CD4-positive, alpha-beta T cell treated with Interferon gamma for 1 hour (primary cell): Measurements from ENCODE around the gene COQ9.
"Not testable (repeated sequence)": the region's sequence is repeated elsewhere in the genome, so short reads cannot be mapped to it uniquely, and the experiment has no call there.

Experiments
- DNase-seq: peaks from one replicate; pipeline ENCODE4 v3.0.0-alpha.2; 2020

Gene COQ9

GRCh38 chr16:57427824-57428223 is 19.5 kb upstream of the COQ9 start:
- DNase-seq = no peak

GRCh38 chr16:57430955-57431354 is 16.3 kb upstream of the COQ9 start:
- no peak for DNase-seq

GRCh38 chr16:57432505-57432904 is 14.8 kb upstream of the COQ9 start:
- DNase-seq = no peak

- no peak for DNase-seq
These were observed 14.3 kb upstream of the COQ9 start for GRCh38 chr16:57432989-57433388.

- DNase-seq = no peak
These were observed 13.3 kb upstream of the COQ9 start for GRCh38 chr16:57434003-57434402.

GRCh38 chr16:57435838-57436237 is 11.4 kb upstream of the COQ9 start:
- no peak for DNase-seq

- not testable (repeated sequence) for DNase-seq
These were observed 7.3 kb upstream of the COQ9 start for GRCh38 chr16:57439947-57440346.

- not testable (repeated sequence) for DNase-seq
These were observed 6.7 kb upstream of the COQ9 start for GRCh38 chr16:57440551-57440950.

GRCh38 chr16:57444711-57445110 is 2.6 kb upstream of the COQ9 start:
- DNase-seq = no peak

- no peak for DNase-seq
These were observed 1.8 kb upstream of the COQ9 start for GRCh38 chr16:57445510-57445909.

GRCh38 chr16:57446531-57447185 is 621 bp upstream of the COQ9 start:
- DNase-seq = peak; percentile 37

GRCh38 chr16:57452021-57452420 is 4.7 kb downstream of the COQ9 start:
- DNase-seq = no peak

- peak; percentile 87 for DNase-seq
These were observed 15.1 kb downstream of the COQ9 start, which contains the start of gene POLR2C for GRCh38 chr16:57462209-57462977. POLR2C (plus strand) TSS chr16:57462679; CDS start chr16:57462725, 46 bp downstream.

- DNase-seq = no peak
These were observed 15.7 kb downstream of the COQ9 start for GRCh38 chr16:57462978-57463362.

- no peak for DNase-seq
These were observed 17.2 kb downstream of the COQ9 start for GRCh38 chr16:57464523-57464922.

GRCh38 chr16:57468346-57468745 is 21.1 kb downstream of the COQ9 start:
- DNase-seq = no peak

- no peak for DNase-seq
These were observed 21.8 kb downstream of the COQ9 start for GRCh38 chr16:57469046-57469445.

GRCh38 chr16:57469917-57470470 is 22.7 kb downstream of the COQ9 start:
- no peak for DNase-seq

GRCh38 chr16:57470711-57471110 is 23.4 kb downstream of the COQ9 start:
- no peak for DNase-seq

- DNase-seq = no peak
These were observed 23.9 kb downstream of the COQ9 start for GRCh38 chr16:57471209-57471608.

GRCh38 chr16:57471852-57472664 is 24.8 kb downstream of the COQ9 start:
- DNase-seq = no peak

GRCh38 chr16:57472665-57473060 is 25.4 kb downstream of the COQ9 start:
- no peak for DNase-seq

GRCh38 chr16:57473176-57473840 is 26.0 kb downstream of the COQ9 start:
- no peak for DNase-seq
